Activated naive CD4-positive, alpha-beta T cell treated with anti-CD3 and anti-CD28 coated beads, Interleukin-2, amount 10 ng/mL, durations not matched to agents 7 days and 5 days (primary cell): Measurements from ENCODE around the gene BRF1.

ENCODE experiments used
- CTCF ChIA-PET: fragments of 350-600 bp; sonication (Branson Sonifier 250); formaldehyde crosslinking; loops from one replicate; lab custom pipeline; 2021; ENCODE audit warnings: antibody characterized with exemption; lab: Charles Lee
- DNase-seq: peaks from one replicate; pipeline ENCODE4 v3.0.0-alpha.2; 2020
- H3K27ac Mint-ChIP-seq: one replicate; pipeline ENCODE4 v1.8.0; 2021; ENCODE audit warnings: mild to moderate bottlenecking, moderate library complexity, mixed read lengths
- H3K27me3 Mint-ChIP-seq: one replicate; pipeline ENCODE4 v1.8.0; 2021; ENCODE audit warnings: mild to moderate bottlenecking, mixed read lengths
- H3K36me3 Mint-ChIP-seq: one replicate; pipeline ENCODE4 v1.8.0; 2021; ENCODE audit warnings: mixed read lengths
- H3K4me1 Mint-ChIP-seq: one replicate; pipeline ENCODE4 v1.8.0; 2021; ENCODE audit warnings: mixed read lengths
- H3K4me3 Mint-ChIP-seq: one replicate; pipeline ENCODE4 v1.8.0; 2021; ENCODE audit warnings: mild to moderate bottlenecking, moderate library complexity, mixed read lengths
- H3K9me3 Mint-ChIP-seq: one replicate; pipeline ENCODE4 v1.8.0; 2021; ENCODE audit warnings: mixed read lengths

Gene BRF1

GRCh38 chr14:105165761-105166485, 134.9 kb downstream of the BRF1 start:
- H3K4me3 Mint-ChIP-seq = no peak overlapping the region
- CTCF ChIA-PET = interaction anchor here (1.5 kb wide), 1 partner anchor 10 kb away, joined by 3 read pairs; no protein-coding TSS in a partner anchor

GRCh38 chr14:105165134-105165704, 135.6 kb downstream of the BRF1 start:
- H3K27ac Mint-ChIP-seq = no peak overlapping the region
- H3K4me3 Mint-ChIP-seq = no peak overlapping the region
- H3K4me1 Mint-ChIP-seq = peaks cover 11% of the 10 kb centered on the region
- H3K9me3 Mint-ChIP-seq = no peaks in the 10 kb centered on the region
- CTCF ChIA-PET = interaction anchor here (1.4 to 1.5 kb wide), 2 partner anchors 11 to 186 kb away, joined by 3 to 4 read pairs; no protein-coding TSS in a partner anchor
- H3K27me3 Mint-ChIP-seq = peaks cover 60% of the 10 kb centered on the region
- H3K36me3 Mint-ChIP-seq = no peaks in the 10 kb centered on the region
- no peak for DNase-seq

More at GRCh38 chr14:105165761-105166485, 134.9 kb downstream of the BRF1 start:
- Mint-ChIP-seq H3K27ac (no peak overlapping the region), H3K4me1 (peaks cover 14% of the 10 kb centered on the region), H3K9me3 (no peaks in the 10 kb centered on the region), H3K36me3 (no peaks in the 10 kb centered on the region), H3K27me3 (peaks cover 67% of the 10 kb centered on the region)
- DNase-seq = no peak

GRCh38 chr14:105163040-105163742, 137.6 kb downstream of the BRF1 start:
- Mint-ChIP-seq H3K36me3 (no peaks in the 10 kb centered on the region), H3K9me3 (no peaks in the 10 kb centered on the region), H3K27me3 (peaks cover 42% of the 10 kb centered on the region), H3K4me3 (no peak overlapping the region), H3K27ac (no peak overlapping the region), H3K4me1 (no peaks in the 10 kb centered on the region)
- CTCF ChIA-PET = no interaction called here
- no peak for DNase-seq

GRCh38 chr14:105162669-105162979, 138.2 kb downstream of the BRF1 start:
- H3K4me3 Mint-ChIP-seq = no peak overlapping the region
- DNase-seq = no peak
- CTCF ChIA-PET = no interaction called here
- H3K4me1 Mint-ChIP-seq = no peaks in the 10 kb centered on the region
- peaks cover 38% of the 10 kb centered on the region for H3K27me3 Mint-ChIP-seq
- H3K9me3 Mint-ChIP-seq = no peaks in the 10 kb centered on the region
- H3K36me3 Mint-ChIP-seq = no peaks in the 10 kb centered on the region
- no peak overlapping the region for H3K27ac Mint-ChIP-seq

GRCh38 chr14:105161964-105162668, 138.7 kb downstream of the BRF1 start:
- Mint-ChIP-seq H3K27ac (no peak overlapping the region), H3K9me3 (no peaks in the 10 kb centered on the region), H3K4me1 (no peaks in the 10 kb centered on the region), H3K36me3 (no peaks in the 10 kb centered on the region), H3K27me3 (peaks cover 35% of the 10 kb centered on the region), H3K4me3 (no peak overlapping the region)
- DNase-seq = peak; percentile 41
- CTCF ChIA-PET = no interaction called here

- Mint-ChIP-seq H3K4me1 (no peaks in the 10 kb centered on the region), H3K9me3 (no peaks in the 10 kb centered on the region), H3K27me3 (peaks cover 29% of the 10 kb centered on the region), H3K36me3 (no peaks in the 10 kb centered on the region), H3K27ac (no peak overlapping the region), H3K4me3 (no peak overlapping the region)
- no peak for DNase-seq
- CTCF ChIA-PET = no interaction called here
These were observed 139.5 kb downstream of the BRF1 start for GRCh38 chr14:105161309-105161708.

GRCh38 chr14:105160776-105161175, 140.0 kb downstream of the BRF1 start:
- Mint-ChIP-seq H3K36me3 (no peaks in the 10 kb centered on the region), H3K9me3 (no peaks in the 10 kb centered on the region), H3K4me1 (no peaks in the 10 kb centered on the region), H3K4me3 (no peak overlapping the region), H3K27ac (no peak overlapping the region), H3K27me3 (peaks cover 26% of the 10 kb centered on the region)
- CTCF ChIA-PET = no interaction called here
- no peak for DNase-seq

GRCh38 chr14:105159344-105159743, 141.5 kb downstream of the BRF1 start:
- Mint-ChIP-seq H3K4me3 (no peak overlapping the region), H3K27ac (no peak overlapping the region), H3K27me3 (peaks cover 12% of the 10 kb centered on the region), H3K9me3 (no peaks in the 10 kb centered on the region), H3K4me1 (no peaks in the 10 kb centered on the region), H3K36me3 (no peaks in the 10 kb centered on the region)
- CTCF ChIA-PET = no interaction called here
- DNase-seq = no peak
